ENCODE results near the gene HNF1B.

- TF ChIP-seq POLR2A (IDR thresholded peaks at IDR 0.05; ENCODE audit: low read depth, low read length) (no peak), POLR2AphosphoS5 (IDR thresholded peaks at IDR 0.05; ENCODE audit: low read depth, low read length) (no peak), TAF1 (IDR thresholded peaks at IDR 0.05; ENCODE audit: low read depth, low read length) (no peak)
Measured at GRCh38 chr17:37661400-37662014, 83.4 kb downstream of the HNF1B start.
